Heart left ventricle (tissue), 16 donors: Measurements from ENCODE around the gene NINL. TPM values are rescaled to one million over a fixed set of nuclear protein-coding genes. Genes with fewer than 3 reads are reported as not detected.

Experiments
- ATAC-seq, 4 donors: fragments of 200-7000 bp; cut with Tn5 transposase; one replicate each; pipeline ENCODE4 v1.9.1; 2020 to 2022; ENCODE audit warnings: moderate library complexity in 4 of 4, mild to moderate bottlenecking in 3 of 4, moderate number of reproducible peaks in 1 of 4
- DNase-seq, 5 donors: peaks; one replicate each; pipeline ENCODE4 v3.0.0-alpha.2; 2020
- H3K27ac ChIP-seq, 12 donors: fragments of 200-600 bp; sonication (generic) in 4 of 12; one replicate each; pipeline versions ENCODE4 v1.5.0 to v1.8.0; 2016 to 2022; ENCODE audit warnings: mild to moderate bottlenecking in 2 of 12
- H3K27me3 ChIP-seq, 9 donors: fragments of 200-600 bp; sonication (generic) in 2 of 9; one replicate each; pipeline versions ENCODE4 v1.5.1 to v1.8.0; 2016 to 2022; ENCODE audit warnings: mild to moderate bottlenecking in 3 of 9
- H3K36me3 ChIP-seq, 9 donors: fragments of 200-600 bp; sonication (generic) in 2 of 9; one replicate each; pipeline versions ENCODE4 v1.5.0 to v1.8.0; 2018 to 2022; ENCODE audit warnings: mild to moderate bottlenecking in 2 of 9
- H3K4me1 ChIP-seq, 12 donors: fragments of 200-600 bp; sonication (generic) in 4 of 12; one replicate each; pipeline versions ENCODE4 v1.5.0 to v1.8.0; 2016 to 2022; ENCODE audit warnings: mild to moderate bottlenecking in 3 of 12
- H3K4me3 ChIP-seq, 12 donors: fragments of 200-600 bp; sonication (generic) in 4 of 12; one replicate each; pipeline versions ENCODE4 v1.5.0 to v1.8.0; 2017 to 2022; ENCODE audit warnings: mild to moderate bottlenecking in 9 of 12, moderate library complexity in 4 of 12
- H3K9me3 ChIP-seq, 12 donors: fragments of 200-600 bp; sonication (generic) in 4 of 12; one replicate each; pipeline versions ENCODE4 v1.5.0 to v1.8.0; 2016 to 2022; ENCODE audit warnings: mild to moderate bottlenecking in 1 of 12
- CTCF ChIP-seq, 12 donors: fragments of 200-600 bp; sonication (generic) in 4 of 12; IDR thresholded peaks; one replicate each; pipeline versions ENCODE4 v1.5.0 to v1.8.0; 2018 to 2022; ENCODE audit warnings: antibody characterized with exemption in 12 of 12, mild to moderate bottlenecking in 5 of 12
- POLR2A ChIP-seq, 2 donors: fragments of 450-650 bp; IDR thresholded peaks; one replicate each; pipeline ENCODE4 v1.6.1; 2017; ENCODE audit warnings: antibody characterized with exemption in 2 of 2, mild to moderate bottlenecking in 2 of 2, moderate library complexity in 2 of 2
- WGBS, 4 donors: extraction: QIAGEN DNeasy Blood & Tissue Kit in 2 of 4; methylation state at CpG; one replicate each; pipeline versions ENCODE4 v1.1.5 to v1.1.7; 2013 to 2018; 5-methylcytosine and 5-hydroxymethylcytosine counted together
- intact Hi-C, 10 donors: fragments of 100-400 bp; cut with DNase I; formaldehyde crosslinking; loops; one replicate each; pipeline versions ENCODE4 v1.11.1 to v1.14.2; 2022
- polyA plus RNA-seq, 2 donors: library from polyadenylated mRNA; stranded (reverse); fragments of 200-250 nt; gene quantifications; one replicate each; pipeline ENCODE4 v1.2.3, GENCODE V29; 2013
- total RNA-seq, 9 donors: library from RNA; depleted of rRNA in 2 of 9; stranded (reverse); fragments of >200 nt in 2 of 9; fragmentation: NEBNext Ultra II Directional in 3 of 9; extraction: Animal tissue kit (Norgen Biotek cat#: 25700) in 3 of 9; gene quantifications; one replicate each; pipeline versions ENCODE4 v1.1.0 to v1.2.4, GENCODE V29; 2016 to 2023
- donor health status: ischemic (EF 13 %, LVEDD 7.1; RV severe dilation, severe dysfunction).
- donor health status: healthy with polysubstance abuse.
- donor health status: DM: no; HTN: yes; CAD: no.
- donor health status: DM: no; HTN: no; CAD: no.
- donor health status: ischemic (EF 25% LVEDD 6.9; RV normal size, moderate dysfunction).
- donor health status: ischemic (EF 25% LVEDD 5.7; RV mildly dilated, moderate dysfunction).
- donor health status: healthy.
- donor health status: DM: yes; HTN: yes; CAD: no.
- donor health status: ischemic (EF 35%, LVEDD 5.7; RV mildly dilated, moderate dysfunction).
- donor health status: nonischemic (EF 11% LVEDD 7.7; RV severe dilation, severe dysfunction).
- donor health status: DM: yes; HTN: yes; CAD: no.
- donor health status: PGD.
- donor health status: ischemic (EF 29% LVEDD 5.4; RV normal size, mild dysfunction).
- donor health status: nonischemic (EF 23%, LVEDD 6.1; RV moderate dilation, normal function).

NINL gene
- total and polyA plus RNA-seq, 11 donors: 0.78 to 7.1 (median 2.9) TPM

DNA sequence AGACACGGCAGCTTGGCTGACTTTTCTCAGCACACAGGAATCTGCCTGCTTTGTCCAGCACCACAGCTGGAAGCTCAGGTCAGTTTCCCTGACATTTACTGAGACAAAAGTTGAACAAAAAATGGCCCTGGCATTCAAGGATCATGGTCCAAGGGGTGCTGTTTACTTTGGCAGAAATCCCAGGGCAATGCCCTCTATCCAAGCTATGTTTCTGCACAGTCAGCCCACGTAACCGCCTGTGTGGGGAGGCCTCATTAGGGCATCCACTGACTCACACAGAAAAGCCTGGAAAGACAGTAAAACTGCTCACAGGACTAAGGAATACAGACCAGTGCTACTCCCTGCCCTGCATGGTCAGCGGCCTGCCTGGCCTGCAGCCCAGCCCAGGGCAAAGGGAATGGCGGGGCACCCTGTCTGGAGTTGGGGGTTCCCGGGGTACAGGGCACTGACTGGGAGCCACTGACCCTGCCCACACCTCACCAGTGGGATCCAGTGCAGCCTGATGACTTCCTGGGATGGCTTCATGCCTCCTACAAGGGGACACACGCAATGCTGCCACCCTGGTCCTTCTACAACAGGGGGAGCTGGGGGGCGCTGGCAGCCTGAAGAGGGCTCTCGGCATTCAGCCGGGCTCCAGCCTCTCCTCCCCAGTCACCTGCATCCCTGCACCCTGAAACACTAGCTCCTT, 77.1 kb downstream of the NINL start:
- TF ChIP-seq CTCF (IDR thresholded peaks at IDR 0.05) (no peak), POLR2A (IDR thresholded peaks at IDR 0.05) (no peak)
- H3K4me1 ChIP-seq: no peaks in the 10 kb centered on the region
- H3K4me3 ChIP-seq: no peak overlapping the region
- ATAC-seq (no peak), DNase-seq (no peak)
- no peaks in the 10 kb centered on the region for H3K9me3 ChIP-seq
- intact Hi-C loops: loop anchor here in 1 of 10 donors (10.0 kb wide), 1 partner anchor 63 kb away; no protein-coding TSS in a partner anchor
- H3K27me3 ChIP-seq: no peaks in the 10 kb centered on the region
- no peak overlapping the region for H3K27ac ChIP-seq
- H3K36me3 ChIP-seq: peaks cover 0 to 35% (median 5%) of the 10 kb centered on the region in 9 donors
- 83 to 91% (median 88%) methylated on average over 9 to 10 of the region's 10 CpGs for WGBS, 4 donors

DNA sequence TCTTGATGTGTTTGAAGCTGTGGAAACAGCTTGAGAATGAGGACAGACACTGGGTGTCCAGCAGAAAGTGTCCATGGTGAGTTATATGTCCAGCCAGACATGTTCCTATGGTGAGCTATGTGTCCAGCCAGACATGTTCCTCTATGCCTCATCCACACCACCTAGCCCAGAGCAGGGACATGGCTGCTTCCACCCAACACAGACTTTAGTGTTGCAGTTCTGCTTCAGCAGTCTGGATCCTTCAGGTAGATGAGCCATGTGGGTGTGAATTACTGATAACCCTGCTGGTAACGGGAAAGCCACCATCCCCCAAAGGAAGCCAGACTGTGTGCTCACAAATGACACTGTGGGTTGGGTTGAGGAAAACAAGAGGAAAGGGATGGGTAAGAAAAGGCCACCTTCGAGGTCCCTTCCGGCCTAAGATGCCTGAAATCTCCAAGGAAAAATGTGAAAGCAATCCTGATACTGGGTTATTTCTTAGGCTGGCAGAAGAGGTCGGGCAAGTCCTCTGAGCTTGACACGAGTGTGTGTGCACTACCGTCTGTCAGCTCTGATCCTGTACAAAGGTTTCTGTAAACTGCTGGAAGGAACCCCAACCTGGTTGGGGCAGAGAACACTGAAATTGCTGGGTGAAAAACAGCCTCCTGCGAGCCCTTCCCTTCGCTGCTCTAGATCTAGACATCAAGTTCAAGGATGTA, 77.8 kb downstream of the NINL start:
- Histone ChIP-seq H3K27me3 (no peaks in the 10 kb centered on the region), H3K27ac (no peak overlapping the region), H3K4me1 (no peaks in the 10 kb centered on the region), H3K36me3 (peaks cover 0 to 34% (median 4%) of the 10 kb centered on the region in 9 donors), H3K4me3 (no peak overlapping the region), H3K9me3 (no peaks in the 10 kb centered on the region)
- TF ChIP-seq CTCF (IDR thresholded peaks at IDR 0.05) (no peak), POLR2A (IDR thresholded peaks at IDR 0.05) (no peak)
- 77 to 83% (median 82%) methylated on average over 8 of the region's 8 CpGs for WGBS, 4 donors
- DNase-seq: no peak
- ATAC-seq: no peak
- intact Hi-C loops: loop anchor here in 1 of 10 donors (10.0 kb wide), 1 partner anchor 63 kb away; no protein-coding TSS in a partner anchor

GRCh38 chr20:25504366-25505135, 80.8 kb downstream of the NINL start:
- TF ChIP-seq POLR2A (IDR thresholded peaks at IDR 0.05) (no peak), CTCF (IDR thresholded peaks at IDR 0.05) (no peak)
- ATAC-seq (no peak), DNase-seq (no peak)
- intact Hi-C loops: loop anchor here in 1 of 10 donors (10.0 kb wide), 1 partner anchor 60 kb away; no protein-coding TSS in a partner anchor
- Histone ChIP-seq H3K27ac (no peak overlapping the region), H3K9me3 (no peaks in the 10 kb centered on the region), H3K36me3 (peaks cover 0 to 16% (median 2%) of the 10 kb centered on the region in 9 donors), H3K4me3 (no peak overlapping the region), H3K27me3 (no peaks in the 10 kb centered on the region), H3K4me1 (no peaks in the 10 kb centered on the region)
- 88 to 93% (median 90%) methylated on average over 13 to 15 of the region's 15 CpGs for WGBS, 4 donors
